ENCODE results near the gene WASF2. TPM values are rescaled to one million over a fixed set of nuclear protein-coding genes. Genes with fewer than 3 reads are reported as not detected.
"Not testable (repeated sequence)": the region's sequence is repeated elsewhere in the genome, so short reads cannot be mapped to it uniquely, and the experiment has no call there.

Gene WASF2
- polyA plus RNA-seq, 4 donors, result 19.5 to 60.4 (median 34.9) TPM

GRCh38 chr1:27409669-27410068, 80.3 kb downstream of the WASF2 start:
- Histone ChIP-seq H3K27ac (ENCODE audit: low read depth in 1 of 3, low read length in 2 of 3) (no peak overlapping the region), H3K4me1 (ENCODE audit: control insufficient read depth in 3 of 3, insufficient read depth in 2 of 3, low read depth in 1 of 3, low read length in 2 of 3) (no peaks in the 10 kb centered on the region), H3K9me3 (ENCODE audit: control insufficient read depth in 2 of 2, insufficient read depth in 1 of 2, low read depth in 1 of 2, low read length in 1 of 2) (no peaks in the 10 kb centered on the region), H3K4me3 (ENCODE audit: low read depth in 1 of 3, low read length in 3 of 3) (no peak overlapping the region), H3K27me3 (ENCODE audit: control insufficient read depth in 3 of 3, insufficient read depth in 3 of 3, low read length in 3 of 3) (no peaks in the 10 kb centered on the region), H3K36me3 (ENCODE audit: control insufficient read depth in 3 of 3, insufficient read depth in 2 of 3, low read depth in 1 of 3, low read length in 3 of 3) (peaks cover 34 to 90% (median 45%) of the 10 kb centered on the region in 3 donors)
- DNase-seq (no peak), FAIRE-seq (no peak)
- WGBS, 3 donors, result 93 to 95% (median 93%) methylated on average over 11 of the region's 11 CpGs

GRCh38 chr1:27408151-27408550, 81.8 kb downstream of the WASF2 start:
- DNase-seq (no peak), FAIRE-seq (no peak)
- no peak overlapping the region for H3K4me3 ChIP-seq (ENCODE audit: low read depth in 1 of 3, low read length in 3 of 3)
- no peaks in the 10 kb centered on the region for H3K27me3 ChIP-seq (ENCODE audit: control insufficient read depth in 3 of 3, insufficient read depth in 3 of 3, low read length in 3 of 3)
- WGBS, 3 donors, result 95 to 96% (median 96%) methylated on average over 9 of the region's 9 CpGs
- no peak overlapping the region for H3K27ac ChIP-seq (ENCODE audit: low read depth in 1 of 3, low read length in 2 of 3)
- no peaks in the 10 kb centered on the region for H3K9me3 ChIP-seq (ENCODE audit: control insufficient read depth in 2 of 2, insufficient read depth in 1 of 2, low read depth in 1 of 2, low read length in 1 of 2)
- peaks cover 29 to 87% (median 33%) of the 10 kb centered on the region in 3 donors for H3K36me3 ChIP-seq (ENCODE audit: control insufficient read depth in 3 of 3, insufficient read depth in 2 of 3, low read depth in 1 of 3, low read length in 3 of 3)
- H3K4me1 ChIP-seq (ENCODE audit: control insufficient read depth in 3 of 3, insufficient read depth in 2 of 3, low read depth in 1 of 3, low read length in 2 of 3), result peaks cover 0 to 6% (median 0%) of the 10 kb centered on the region in 3 donors

DNA sequence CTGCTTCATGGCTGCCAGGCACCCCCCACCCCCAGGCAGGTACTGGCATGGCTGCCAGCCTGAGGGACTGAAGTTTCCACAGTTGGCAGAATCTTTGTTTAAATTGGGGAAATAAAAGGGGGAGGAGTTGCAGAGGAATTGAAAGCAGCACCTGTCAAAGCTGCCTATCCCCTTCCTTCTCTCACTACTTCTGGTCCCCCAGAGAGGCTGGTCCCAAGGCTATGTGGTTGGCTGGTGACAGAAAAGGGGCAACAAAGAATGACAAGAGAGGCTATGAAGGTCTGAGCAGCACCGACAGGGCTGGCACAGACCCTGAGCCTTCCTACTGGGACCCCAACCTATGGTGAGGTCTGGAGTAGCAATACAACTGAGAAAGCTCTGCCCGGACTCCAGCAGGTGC, 83.2 kb downstream of the WASF2 start:
- not testable (repeated sequence) for H3K27ac ChIP-seq (ENCODE audit: low read depth in 1 of 3, low read length in 2 of 3); H3K4me3 ChIP-seq (ENCODE audit: low read depth in 1 of 3, low read length in 3 of 3); DNase-seq; H3K9me3 ChIP-seq (ENCODE audit: control insufficient read depth in 2 of 2, insufficient read depth in 1 of 2, low read depth in 1 of 2, low read length in 1 of 2); FAIRE-seq; H3K27me3 ChIP-seq (ENCODE audit: control insufficient read depth in 3 of 3, insufficient read depth in 3 of 3, low read length in 3 of 3)
- peaks cover 0 to 12% (median 0%) of the 10 kb centered on the region in 3 donors for H3K4me1 ChIP-seq (ENCODE audit: control insufficient read depth in 3 of 3, insufficient read depth in 2 of 3, low read depth in 1 of 3, low read length in 2 of 3)
- H3K36me3 ChIP-seq (ENCODE audit: control insufficient read depth in 3 of 3, insufficient read depth in 2 of 3, low read depth in 1 of 3, low read length in 3 of 3), result peaks cover 23 to 87% (median 27%) of the 10 kb centered on the region in 3 donors
- WGBS, 3 donors, result 88 to 97% (median 95%) methylated on average over 2 of the region's 2 CpGs

- Histone ChIP-seq H3K4me3 (ENCODE audit: low read depth in 1 of 3, low read length in 3 of 3) (no peak overlapping the region), H3K27ac (ENCODE audit: low read depth in 1 of 3, low read length in 2 of 3) (peak overlapping the region in 1 of 3 donors; percentile 2), H3K36me3 (ENCODE audit: control insufficient read depth in 3 of 3, insufficient read depth in 2 of 3, low read depth in 1 of 3, low read length in 3 of 3) (peaks cover 22 to 85% (median 27%) of the 10 kb centered on the region in 3 donors), H3K9me3 (ENCODE audit: control insufficient read depth in 2 of 2, insufficient read depth in 1 of 2, low read depth in 1 of 2, low read length in 1 of 2) (no peaks in the 10 kb centered on the region), H3K4me1 (ENCODE audit: control insufficient read depth in 3 of 3, insufficient read depth in 2 of 3, low read depth in 1 of 3, low read length in 2 of 3) (peaks cover 0 to 12% (median 0%) of the 10 kb centered on the region in 3 donors), H3K27me3 (ENCODE audit: control insufficient read depth in 3 of 3, insufficient read depth in 3 of 3, low read length in 3 of 3) (no peaks in the 10 kb centered on the region)
- no peak for FAIRE-seq
- DNase-seq, result no peak
- WGBS, 3 donors, result 86 to 94% (median 93%) methylated on average over 4 of the region's 4 CpGs
Measured at GRCh38 chr1:27406362-27406680, 83.6 kb downstream of the WASF2 start.

GRCh38 chr1:27405598-27406361, 84.2 kb downstream of the WASF2 start:
- H3K4me3 ChIP-seq (ENCODE audit: low read depth in 1 of 3, low read length in 3 of 3); H3K9me3 ChIP-seq (ENCODE audit: control insufficient read depth in 2 of 2, insufficient read depth in 1 of 2, low read depth in 1 of 2, low read length in 1 of 2); FAIRE-seq; H3K27me3 ChIP-seq (ENCODE audit: control insufficient read depth in 3 of 3, insufficient read depth in 3 of 3, low read length in 3 of 3); DNase-seq: not testable (repeated sequence)
- 84 to 91% (median 89%) methylated on average over 14 to 17 of the region's 18 CpGs for WGBS, 3 donors
- peak overlapping the region in 1 of 3 donors; percentile 2 for H3K27ac ChIP-seq (ENCODE audit: low read depth in 1 of 3, low read length in 2 of 3)
- H3K4me1 ChIP-seq (ENCODE audit: control insufficient read depth in 3 of 3, insufficient read depth in 2 of 3, low read depth in 1 of 3, low read length in 2 of 3), result peaks cover 0 to 12% (median 0%) of the 10 kb centered on the region in 3 donors
- H3K36me3 ChIP-seq (ENCODE audit: control insufficient read depth in 3 of 3, insufficient read depth in 2 of 3, low read depth in 1 of 3, low read length in 3 of 3), result peaks cover 19 to 82% (median 22%) of the 10 kb centered on the region in 3 donors

DNA sequence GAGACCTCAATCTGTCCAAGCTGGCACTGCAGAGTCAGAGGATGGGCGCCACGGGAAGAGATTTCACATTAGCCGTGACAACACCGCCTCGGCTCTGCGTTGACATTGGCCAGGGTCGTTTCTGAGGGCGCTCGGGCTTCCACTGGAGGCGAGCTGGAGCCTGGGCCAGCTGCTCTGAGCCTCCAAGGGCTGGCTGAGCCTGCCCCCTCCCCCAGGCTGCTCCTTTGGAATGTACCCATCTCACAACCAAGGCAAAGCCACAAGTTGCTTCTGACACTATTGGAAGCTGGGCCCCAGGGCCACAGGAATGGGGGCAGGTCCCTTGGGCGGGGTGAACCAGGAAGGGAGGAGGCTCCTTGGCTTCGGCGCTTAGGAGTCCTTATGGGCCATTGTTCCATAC, 84.9 kb downstream of the WASF2 start:
- FAIRE-seq, result no peak
- Histone ChIP-seq H3K27ac (ENCODE audit: low read depth in 1 of 3, low read length in 2 of 3) (peak overlapping the region in 1 of 3 donors; percentile 65), H3K36me3 (ENCODE audit: control insufficient read depth in 3 of 3, insufficient read depth in 2 of 3, low read depth in 1 of 3, low read length in 3 of 3) (peaks cover 16 to 76% (median 17%) of the 10 kb centered on the region in 3 donors), H3K9me3 (ENCODE audit: control insufficient read depth in 2 of 2, insufficient read depth in 1 of 2, low read depth in 1 of 2, low read length in 1 of 2) (no peaks in the 10 kb centered on the region), H3K27me3 (ENCODE audit: control insufficient read depth in 3 of 3, insufficient read depth in 3 of 3, low read length in 3 of 3) (no peaks in the 10 kb centered on the region), H3K4me1 (ENCODE audit: control insufficient read depth in 3 of 3, insufficient read depth in 2 of 3, low read depth in 1 of 3, low read length in 2 of 3) (peaks cover 0 to 17% (median 0%) of the 10 kb centered on the region in 3 donors), H3K4me3 (ENCODE audit: low read depth in 1 of 3, low read length in 3 of 3) (no peak overlapping the region)
- DNase-seq, result no peak
- 76 to 83% (median 78%) methylated on average over 13 of the region's 13 CpGs for WGBS, 3 donors

- Histone ChIP-seq H3K9me3 (ENCODE audit: control insufficient read depth in 2 of 2, insufficient read depth in 1 of 2, low read depth in 1 of 2, low read length in 1 of 2) (no peaks in the 10 kb centered on the region), H3K36me3 (ENCODE audit: control insufficient read depth in 3 of 3, insufficient read depth in 2 of 3, low read depth in 1 of 3, low read length in 3 of 3) (peaks cover 11 to 65% (median 15%) of the 10 kb centered on the region in 3 donors), H3K27me3 (ENCODE audit: control insufficient read depth in 3 of 3, insufficient read depth in 3 of 3, low read length in 3 of 3) (no peaks in the 10 kb centered on the region), H3K4me1 (ENCODE audit: control insufficient read depth in 3 of 3, insufficient read depth in 2 of 3, low read depth in 1 of 3, low read length in 2 of 3) (peaks cover 0 to 25% (median 0%) of the 10 kb centered on the region in 3 donors), H3K27ac (ENCODE audit: low read depth in 1 of 3, low read length in 2 of 3) (peak overlapping the region in 2 of 3 donors; percentile 68 to 78), H3K4me3 (ENCODE audit: low read depth in 1 of 3, low read length in 3 of 3) (no peak overlapping the region)
- no peak for DNase-seq
- no peak for FAIRE-seq
Measured at GRCh38 chr1:27403931-27404330, 86.0 kb downstream of the WASF2 start.

DNA sequence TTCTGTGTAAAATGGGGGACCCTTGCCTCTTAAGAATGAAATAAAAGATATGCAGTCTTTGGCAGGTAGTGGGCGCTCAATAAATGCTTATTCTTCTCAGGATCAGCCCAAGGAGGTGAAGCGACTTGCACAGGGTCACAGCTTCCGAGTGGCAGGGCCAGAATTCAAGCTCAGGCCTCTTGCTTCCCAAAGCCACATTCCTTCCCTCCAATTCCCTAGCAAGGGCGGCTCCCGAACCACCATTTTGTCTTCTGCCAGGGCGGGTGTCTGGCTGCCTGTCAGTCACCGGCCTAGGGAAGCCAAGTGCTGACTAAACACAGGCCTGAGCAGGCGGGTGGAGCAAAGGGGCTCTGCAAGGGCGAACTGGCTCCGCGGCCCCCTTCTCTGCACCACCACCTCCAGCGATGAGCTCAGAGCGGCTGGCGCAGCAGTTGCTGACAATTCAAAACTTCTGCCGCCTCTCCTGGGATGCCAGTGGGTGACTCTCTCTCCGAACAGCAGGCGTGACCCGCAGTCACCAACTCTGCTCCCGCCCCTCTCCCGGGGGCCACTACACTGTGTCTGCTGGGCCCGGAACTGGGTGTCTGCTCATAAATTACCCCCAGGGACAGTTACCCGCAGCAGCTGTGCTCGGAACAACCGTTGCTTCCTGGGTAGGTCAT, 86.8 kb downstream of the WASF2 start:
- no peaks in the 10 kb centered on the region for H3K27me3 ChIP-seq (ENCODE audit: control insufficient read depth in 3 of 3, insufficient read depth in 3 of 3, low read length in 3 of 3)
- peaks cover 4 to 58% (median 15%) of the 10 kb centered on the region in 3 donors for H3K36me3 ChIP-seq (ENCODE audit: control insufficient read depth in 3 of 3, insufficient read depth in 2 of 3, low read depth in 1 of 3, low read length in 3 of 3)
- peak overlapping the region in 2 of 3 donors; percentile 68 to 78 for H3K27ac ChIP-seq (ENCODE audit: low read depth in 1 of 3, low read length in 2 of 3)
- no peak for FAIRE-seq
- H3K4me3 ChIP-seq (ENCODE audit: low read depth in 1 of 3, low read length in 3 of 3), result no peak overlapping the region
- WGBS, 3 donors, result 41 to 78% (median 72%) methylated on average over 24 of the region's 24 CpGs
- H3K4me1 ChIP-seq (ENCODE audit: control insufficient read depth in 3 of 3, insufficient read depth in 2 of 3, low read depth in 1 of 3, low read length in 2 of 3), result peaks cover 0 to 31% (median 0%) of the 10 kb centered on the region in 3 donors
- no peaks in the 10 kb centered on the region for H3K9me3 ChIP-seq (ENCODE audit: control insufficient read depth in 2 of 2, insufficient read depth in 1 of 2, low read depth in 1 of 2, low read length in 1 of 2)
- no peak for DNase-seq
